Measurements from ENCODE around the gene EFCAB14. TPM values are rescaled to one million over a fixed set of nuclear protein-coding genes. Genes with fewer than 3 reads are reported as not detected.

Gene EFCAB14
- total and polyA plus RNA-seq, 2 of the 8 experiments (the other 6 are each of a cell fraction or from before 2014, with no cell fraction given), result 19.4 to 40.4 TPM

DNA sequence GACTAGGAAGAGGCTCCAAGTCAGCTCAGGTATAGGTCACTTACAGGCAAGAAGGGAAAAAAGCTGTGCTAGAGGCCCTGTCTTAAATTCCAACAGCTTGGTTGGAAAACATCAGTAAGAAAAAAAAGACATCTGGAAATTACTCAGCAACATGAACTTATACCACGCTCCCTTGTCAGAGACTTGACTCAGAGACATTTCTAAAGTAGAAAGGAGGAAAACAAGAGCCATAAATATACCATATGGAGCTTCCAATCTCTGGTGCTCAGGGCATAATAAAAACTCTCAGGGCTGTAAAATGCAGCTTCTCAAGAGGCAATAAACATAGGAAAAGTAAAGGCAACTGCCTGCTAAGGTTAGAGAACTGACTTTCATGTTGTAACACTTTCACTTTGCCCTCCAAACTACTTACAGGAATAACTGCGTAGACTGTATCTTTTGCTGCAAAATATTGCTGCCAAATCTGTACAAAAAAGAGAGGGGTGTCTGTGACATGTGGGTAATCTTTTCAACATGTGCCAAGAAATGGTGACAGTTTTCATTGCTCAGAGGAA lies 65.4 kb downstream of the EFCAB14 start (continued):
- TF ChIP-seq FOSL1 (IDR thresholded peaks at IDR 0.05; ENCODE audit: insufficient read depth, low read depth, low read length) (no peak), ATF3 (IDR thresholded peaks at IDR 0.05; ENCODE audit: insufficient read depth, low read depth, low read length) (no peak), SIRT6 (IDR thresholded peaks at IDR 0.05; ENCODE audit: low read length) (no peak), BACH1 (IDR thresholded peaks at IDR 0.05; ENCODE audit: low read length) (no peak), SIN3A (conservative IDR thresholded peaks at IDR 0.05 in 1 of 2, IDR thresholded peaks at IDR 0.05 in 1 of 2; ENCODE audit: low read depth in 1 of 2, low read length in 2 of 2) (no peak), MAX (IDR thresholded peaks at IDR 0.05) (no peak), EZH2 (IDR thresholded peaks at IDR 0.05; ENCODE audit: low read depth, low read length, severe bottlenecking) (no peak)
